Ramos (cell line): ENCODE measurements around the gene CHST13.
"Not testable (repeated sequence)": the region's sequence is repeated elsewhere in the genome, so short reads cannot be mapped to it uniquely, and the experiment has no call there.

Experiments used
- in situ Hi-C: fragments of 300-500 bp; cut with MboI; formaldehyde crosslinking; loops from one replicate; pipeline ENCODE4 v1.14.3; 2022; ENCODE audit warnings: low sequenced_read_pairs; ENCODE audit not compliant: unreplicated experiment

The CHST13 gene

DNA sequence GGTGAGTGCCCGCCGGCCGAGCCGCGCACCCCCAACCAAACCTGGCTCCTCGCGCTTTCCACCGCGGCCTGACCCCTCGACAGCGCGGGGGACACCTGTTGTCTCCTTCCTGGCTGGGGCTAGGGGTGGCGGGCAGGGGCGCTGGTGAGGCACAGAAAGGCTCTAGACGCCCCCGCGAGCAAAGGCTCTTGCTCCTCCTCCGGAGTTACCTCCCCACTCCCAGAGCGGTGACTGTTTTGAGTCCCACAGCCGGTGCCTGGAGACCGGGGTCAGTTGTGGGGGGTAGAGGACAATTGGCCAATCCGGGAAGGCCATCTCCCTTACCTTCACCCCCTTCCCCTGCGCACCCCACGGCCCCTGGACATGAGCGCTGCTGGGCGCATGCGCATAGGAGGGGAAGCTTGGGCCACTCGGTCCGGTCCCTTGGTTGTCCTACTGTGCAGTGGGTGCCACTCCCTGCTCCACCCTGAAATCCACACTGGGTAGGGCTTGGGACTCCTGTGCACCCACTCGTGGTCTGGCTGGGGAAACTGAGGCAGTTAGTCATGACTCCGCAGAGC, 554 bp downstream of the CHST13 start:
- in situ Hi-C loops: no loop called here

DNA sequence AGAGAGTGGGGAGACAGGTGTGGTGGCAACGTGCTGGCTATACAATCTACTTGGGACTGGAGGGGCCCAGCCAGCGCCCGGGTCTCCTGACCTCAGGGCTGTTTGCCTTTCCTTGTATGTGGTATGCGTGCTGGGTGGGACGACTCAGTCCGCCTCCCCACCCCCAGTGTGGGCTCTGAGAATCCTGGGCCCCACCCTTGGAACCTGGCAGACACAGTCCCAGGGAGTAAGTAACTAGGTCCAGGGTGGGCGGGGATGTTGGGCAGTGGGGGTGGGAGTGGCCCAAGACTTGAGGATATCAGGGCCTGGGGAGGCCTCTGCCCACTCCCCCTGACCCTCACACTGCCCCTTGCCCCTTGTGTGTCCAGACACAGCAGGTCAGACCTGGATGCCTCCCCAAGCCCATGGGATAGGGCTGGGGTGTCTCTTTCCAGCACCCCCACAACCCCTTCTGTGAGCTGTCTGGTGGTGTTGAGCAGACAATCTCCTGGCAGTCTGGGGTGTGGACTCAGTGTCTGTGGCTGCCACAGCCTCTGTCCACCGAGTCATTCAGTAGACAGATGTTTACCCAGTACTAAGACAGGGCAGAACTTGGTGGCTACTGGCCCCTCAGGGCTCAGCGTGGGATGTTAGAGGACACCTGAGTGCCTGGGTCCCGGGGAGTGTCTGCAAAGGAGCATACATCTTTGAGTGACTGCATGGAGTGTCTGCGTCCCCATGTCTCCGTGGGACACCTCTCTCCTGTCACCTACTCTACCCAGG, 1.3 kb downstream of the CHST13 start:
- in situ Hi-C loops: no loop called here

DNA sequence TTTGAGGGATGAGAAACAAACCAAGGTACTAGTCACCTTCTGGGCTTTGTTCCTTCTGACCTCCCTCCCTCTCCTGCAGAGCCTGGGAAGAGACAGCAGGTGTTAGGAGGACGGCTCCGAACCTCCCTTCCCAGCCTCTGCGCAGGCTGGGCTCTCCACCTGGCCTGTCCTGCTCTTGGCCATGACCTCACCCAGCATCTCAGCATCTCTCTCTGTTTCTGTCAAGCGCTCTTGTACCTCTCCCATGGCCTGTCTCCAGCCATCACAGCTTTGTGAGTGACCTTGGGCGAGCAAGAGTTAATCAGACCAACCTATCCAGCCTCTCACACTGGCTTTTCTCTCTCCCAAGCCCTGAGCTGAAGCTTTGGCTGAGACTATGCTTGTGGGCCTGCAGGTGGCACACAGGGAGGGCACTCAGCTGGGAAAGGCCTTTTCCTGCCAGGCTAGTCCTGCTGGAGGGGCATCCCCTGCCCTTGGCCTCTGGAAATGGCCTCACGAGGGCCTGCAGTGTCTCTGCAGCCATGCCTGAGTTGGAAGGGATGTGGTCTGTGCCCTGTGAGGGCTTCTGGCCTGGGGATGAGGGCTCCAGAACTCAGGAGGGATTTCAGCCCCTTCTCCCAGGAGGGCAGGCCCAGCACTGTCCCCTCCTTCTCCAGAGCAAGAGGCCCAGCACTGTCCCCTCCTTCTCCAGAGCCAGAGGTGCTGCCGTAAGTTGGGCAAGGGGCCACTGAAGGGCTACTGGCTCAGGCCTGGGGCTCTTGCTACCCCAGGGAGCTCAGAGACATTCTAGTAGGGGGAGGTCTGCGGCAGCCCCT, 2.1 kb downstream of the CHST13 start:
- in situ Hi-C loops: no loop called here

DNA sequence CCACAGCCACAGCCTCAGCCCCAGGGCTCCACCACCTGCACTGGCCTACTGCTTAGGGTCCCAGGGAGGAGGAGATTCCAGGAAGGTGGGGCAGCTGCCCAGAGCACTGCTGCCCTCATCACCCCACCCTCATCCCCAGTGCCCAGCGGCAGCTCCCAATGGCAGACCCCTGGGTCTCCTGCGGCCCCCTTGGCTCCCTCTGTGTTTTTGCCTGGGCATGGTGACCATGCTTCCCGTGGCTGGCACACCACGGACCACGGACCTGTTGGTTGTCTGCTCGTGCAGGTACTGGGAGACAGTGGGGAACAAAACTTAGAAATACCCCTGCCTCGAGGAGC, 2.7 kb downstream of the CHST13 start:
- in situ Hi-C loops: no loop called here

DNA sequence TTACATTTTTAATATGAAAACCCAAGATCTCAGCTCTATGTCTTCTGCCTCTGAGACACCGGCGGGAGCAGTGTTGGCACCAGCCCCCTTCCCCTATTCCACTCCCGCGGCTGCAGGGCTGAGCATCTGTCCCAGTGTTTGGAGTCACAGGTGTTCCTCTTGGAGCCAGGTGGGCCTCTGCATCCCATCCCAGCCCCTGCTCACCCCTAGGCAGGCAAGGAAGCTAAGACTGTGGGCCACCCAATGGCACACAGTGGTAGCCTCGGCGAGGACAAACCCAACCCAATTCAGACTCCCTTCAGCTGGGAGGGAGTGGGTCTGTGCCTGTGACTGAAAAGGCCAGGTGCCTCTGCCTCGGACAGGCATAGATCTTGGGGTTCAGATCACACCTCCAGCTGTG, 3.1 kb downstream of the CHST13 start:
- in situ Hi-C loops: no loop called here

DNA sequence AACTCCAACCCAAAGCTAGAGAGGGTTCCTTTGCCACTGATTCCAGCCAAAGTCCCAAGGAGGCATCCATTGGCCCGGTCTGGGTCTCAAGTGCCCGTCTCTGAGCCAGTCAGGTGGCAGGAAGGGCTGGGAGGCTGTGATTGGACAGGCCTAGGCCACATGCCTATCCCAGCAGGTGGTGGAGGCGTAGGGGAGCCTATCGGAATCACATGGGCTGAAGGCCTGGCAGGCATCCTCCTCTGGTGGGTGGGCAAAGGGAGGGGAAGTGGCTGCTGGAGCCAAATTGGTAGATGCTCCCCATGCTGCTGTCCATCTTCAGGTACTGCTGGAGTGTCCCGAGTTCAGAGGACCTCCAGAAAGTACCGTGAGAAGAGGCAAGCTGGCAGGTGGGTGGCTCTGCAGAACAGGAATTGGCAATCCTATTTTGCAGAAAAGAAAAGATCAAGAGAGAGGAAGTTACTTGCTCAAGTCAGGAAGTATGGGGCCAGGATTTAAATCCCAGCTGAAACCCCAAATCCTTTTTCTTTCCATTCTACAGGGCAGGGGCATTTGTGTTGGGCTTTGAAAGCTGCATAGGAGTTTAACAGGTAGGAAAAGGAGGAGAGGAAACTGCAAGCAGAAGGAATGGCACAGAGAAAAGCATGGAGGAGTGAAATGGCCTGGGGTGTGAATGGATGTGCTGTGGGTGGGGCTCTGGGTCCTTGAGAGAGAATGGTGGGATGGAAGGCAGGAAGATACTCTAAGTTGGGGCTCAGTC, 3.7 kb downstream of the CHST13 start:
- in situ Hi-C loops: no loop called here

DNA sequence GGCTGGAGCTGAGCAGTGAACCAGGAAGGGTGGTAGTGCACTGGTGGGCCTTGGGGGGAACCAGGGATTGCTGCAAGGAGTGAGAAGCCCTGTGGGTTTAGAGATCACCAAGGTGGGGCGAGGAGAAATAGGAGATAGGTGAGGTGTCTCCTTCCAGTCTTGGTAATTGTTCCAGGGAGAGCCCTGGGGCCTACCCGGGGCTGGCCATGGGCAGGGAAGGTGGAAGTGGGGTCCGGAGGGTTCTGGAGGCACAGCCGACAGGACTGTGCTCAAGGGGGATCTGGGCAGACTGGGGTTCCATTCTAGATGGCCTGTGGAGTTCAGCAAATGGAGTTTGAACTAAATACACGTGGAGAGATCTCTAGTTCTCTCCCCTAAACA, 4.5 kb downstream of the CHST13 start:
- in situ Hi-C loops: no loop called here

DNA sequence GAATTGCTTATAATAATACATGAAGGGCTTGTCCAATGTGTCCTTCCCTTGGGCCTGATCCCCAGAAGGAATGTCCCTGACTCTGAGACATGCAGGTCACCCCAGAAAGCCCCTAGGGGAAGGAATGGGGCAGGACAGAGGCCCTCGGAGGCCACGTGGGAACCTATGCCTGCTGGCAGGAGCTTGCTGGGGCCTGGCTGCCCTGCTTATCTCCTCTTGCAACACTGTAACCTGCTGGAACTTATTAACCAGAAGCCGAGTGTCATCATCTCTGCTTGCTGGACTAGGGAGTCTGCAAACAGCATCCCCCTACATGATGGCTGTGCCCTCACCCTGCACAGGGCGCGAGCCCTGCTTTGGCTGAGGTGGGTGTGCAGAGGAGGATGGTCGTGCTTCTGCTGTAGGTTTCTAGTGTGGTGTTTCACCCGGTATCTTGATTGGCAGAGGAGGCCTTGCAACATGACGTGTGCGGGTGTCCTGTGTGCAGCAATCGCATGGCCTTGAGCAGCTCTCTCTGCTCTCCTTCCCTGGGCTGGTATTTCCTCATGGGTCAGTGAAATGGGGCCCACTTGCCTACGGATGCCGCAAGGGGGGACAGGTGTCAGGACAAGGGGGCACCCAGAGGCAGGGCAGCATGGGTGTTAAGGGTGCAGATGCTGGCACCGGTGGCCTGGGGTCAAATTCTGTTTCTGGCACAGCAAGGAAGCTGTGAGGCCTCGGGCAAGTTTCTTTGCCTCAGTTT, 5.0 kb downstream of the CHST13 start:
- in situ Hi-C loops: no loop called here

DNA sequence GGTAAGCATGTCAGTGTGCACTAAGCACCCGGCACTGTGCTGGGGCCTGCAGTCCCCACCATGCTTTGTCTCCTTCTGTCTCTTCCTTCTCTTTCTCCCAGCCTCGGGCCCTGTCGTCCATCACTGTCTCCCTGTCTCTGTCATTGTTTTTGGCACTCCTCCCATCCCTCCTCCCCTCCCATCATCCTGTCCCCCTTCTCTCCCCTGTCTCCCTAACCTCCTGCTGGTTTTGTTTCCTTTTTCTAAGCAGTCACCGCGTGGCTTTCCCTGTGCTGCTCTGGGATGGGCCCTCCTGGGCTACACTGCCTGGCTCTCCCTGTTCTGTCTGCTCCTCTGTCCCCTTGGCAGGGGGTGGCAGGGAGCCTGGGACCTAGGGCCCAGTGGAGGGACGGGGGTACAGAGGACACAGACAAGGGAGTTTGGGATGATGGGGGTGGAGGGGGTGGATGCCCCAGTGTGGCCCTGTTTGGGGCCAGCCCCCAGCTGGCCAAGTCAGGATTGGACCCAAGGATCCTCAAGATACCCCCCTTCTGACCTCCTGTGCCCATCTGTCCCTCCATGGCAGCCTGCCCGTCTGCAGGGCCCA, 5.7 kb downstream of the CHST13 start:
- in situ Hi-C loops: no loop called here

DNA sequence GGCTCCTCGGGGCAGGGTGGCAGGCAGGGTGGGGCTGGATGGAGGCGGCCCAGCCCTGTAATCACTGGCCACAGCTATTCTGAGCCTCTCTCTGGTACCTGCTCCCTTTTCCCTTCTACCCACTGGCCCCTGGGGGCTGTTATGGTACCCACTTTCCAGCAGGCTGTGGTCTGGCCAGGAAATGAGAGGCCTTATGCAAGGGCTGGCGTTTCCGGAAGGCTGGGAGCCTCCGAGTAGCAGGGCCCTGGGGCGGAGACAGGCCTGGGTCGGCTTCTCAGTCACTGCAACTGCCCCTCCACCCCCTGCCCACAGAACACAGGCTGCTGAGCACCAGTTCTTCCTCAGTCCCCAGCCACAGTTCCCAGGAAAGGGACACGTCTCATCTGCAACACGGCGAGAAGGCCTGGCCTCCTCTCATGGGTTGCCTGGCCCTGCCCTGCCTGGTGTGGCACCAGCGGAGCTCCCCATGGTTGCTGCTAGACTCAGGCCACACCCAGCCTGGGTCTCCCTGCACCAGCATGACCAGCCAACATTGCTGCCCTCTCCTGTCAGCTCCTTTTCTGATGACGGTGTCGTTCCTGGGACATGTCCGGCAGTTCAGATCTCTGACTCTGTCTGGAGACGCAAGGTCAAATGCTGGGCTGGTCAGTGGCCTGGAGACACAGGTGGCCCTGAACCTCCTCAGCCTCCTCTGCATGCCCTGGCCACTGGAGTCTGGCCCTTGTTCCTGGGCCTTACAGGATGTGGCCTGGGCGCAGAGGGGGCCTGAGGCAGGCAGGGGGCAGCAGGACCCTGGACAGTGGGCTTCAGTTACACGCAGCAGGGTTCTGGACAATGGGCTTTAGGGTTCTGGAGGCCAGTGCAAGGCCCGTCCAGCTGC, 6.5 kb downstream of the CHST13 start:
- in situ Hi-C loops: no loop called here

DNA sequence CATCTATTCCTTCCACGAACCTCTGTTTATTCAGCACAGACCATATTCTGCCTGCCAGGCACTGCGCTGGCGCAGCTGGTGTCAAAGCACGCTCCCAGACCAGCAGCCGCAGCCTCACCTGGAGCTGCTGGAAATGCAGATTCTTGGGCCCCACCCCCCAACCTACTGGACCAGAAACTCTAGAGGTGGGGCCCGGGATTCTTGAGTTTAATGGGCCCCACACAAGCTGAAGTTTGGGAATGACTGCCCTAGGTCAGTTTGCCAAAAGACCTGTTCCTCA, 7.0 kb downstream of the CHST13 start:
- in situ Hi-C loops: no loop called here

DNA sequence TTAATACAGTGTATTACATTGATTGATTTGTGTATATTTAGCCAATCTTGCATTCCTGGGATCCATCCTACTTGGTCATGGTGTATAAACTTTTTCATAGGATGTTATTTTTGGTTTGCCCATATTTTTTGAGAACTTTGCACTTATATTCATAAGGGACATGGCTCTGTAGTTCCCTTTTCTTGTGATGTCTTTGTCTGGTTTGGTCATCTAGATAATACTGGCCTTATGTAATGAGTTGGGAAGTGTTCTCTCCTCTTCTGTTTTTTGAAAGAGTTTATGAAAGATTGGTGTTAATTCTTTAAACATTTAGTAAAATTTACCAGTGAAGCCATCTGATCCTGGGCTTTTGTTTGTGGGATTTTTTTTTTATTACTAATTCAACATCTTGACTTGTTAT, 9.6 kb downstream of the CHST13 start:
- in situ Hi-C loops: no loop called here

DNA sequence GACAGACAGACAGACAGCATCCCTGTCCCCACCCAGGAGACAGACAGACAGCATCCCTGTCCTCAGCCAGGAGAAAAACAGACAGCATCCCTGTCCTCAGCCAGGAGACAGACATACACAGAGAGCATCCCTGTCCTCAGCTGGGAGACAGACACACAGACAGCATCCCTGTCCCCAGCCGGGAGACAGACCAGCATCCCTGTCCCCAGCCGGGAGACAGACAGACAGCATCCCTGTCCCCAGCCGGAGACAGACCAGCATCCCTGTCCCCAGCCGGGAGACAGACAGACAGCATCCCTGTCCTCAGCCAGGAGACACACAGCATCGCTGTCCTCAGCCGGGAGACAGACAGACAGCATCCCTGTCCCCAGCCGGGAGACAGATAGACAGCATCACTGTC, 10.8 kb downstream of the CHST13 start:
- in situ Hi-C loops: not testable (repeated sequence)

DNA sequence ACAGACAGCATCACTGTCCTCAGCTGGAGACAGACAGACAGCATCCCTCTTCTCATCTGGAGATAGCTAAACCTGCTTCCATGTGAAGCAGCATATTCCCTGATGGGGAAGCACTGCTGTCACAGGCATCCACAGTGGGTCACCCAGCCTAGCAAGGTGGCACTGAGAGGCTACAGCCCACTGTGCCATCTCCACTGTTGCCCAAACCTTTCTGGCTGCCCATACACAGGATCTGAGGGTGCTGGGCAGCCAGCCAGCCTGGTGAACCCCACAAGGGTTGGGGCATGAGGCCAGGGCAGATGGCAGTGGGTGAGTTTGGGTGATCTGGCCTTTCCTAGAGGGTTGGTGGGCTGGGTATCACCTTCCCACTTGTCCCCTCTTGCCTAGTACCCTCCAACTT, 11.7 kb downstream of the CHST13 start:
- in situ Hi-C loops: no loop called here

DNA sequence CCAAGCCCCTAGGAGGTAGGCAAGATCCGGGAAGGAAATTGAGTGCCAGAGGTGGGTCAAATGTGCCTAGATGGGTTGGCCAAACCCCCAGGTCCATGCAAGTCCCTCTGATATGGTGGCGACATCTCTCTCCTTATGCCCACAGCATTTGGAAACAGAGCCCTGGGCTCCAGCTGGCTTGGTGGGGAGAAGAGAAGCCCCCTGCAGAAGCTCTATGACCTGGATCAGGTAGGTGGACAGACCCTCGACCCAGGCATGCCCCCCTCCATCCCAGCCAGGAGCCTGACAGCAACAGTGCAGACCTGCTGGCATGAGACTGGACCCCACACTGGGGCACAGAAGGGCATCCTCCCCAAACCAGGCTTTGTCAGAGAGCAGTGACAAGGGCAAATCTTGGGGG, 12.2 kb downstream of the CHST13 start:
- in situ Hi-C loops: no loop called here

DNA sequence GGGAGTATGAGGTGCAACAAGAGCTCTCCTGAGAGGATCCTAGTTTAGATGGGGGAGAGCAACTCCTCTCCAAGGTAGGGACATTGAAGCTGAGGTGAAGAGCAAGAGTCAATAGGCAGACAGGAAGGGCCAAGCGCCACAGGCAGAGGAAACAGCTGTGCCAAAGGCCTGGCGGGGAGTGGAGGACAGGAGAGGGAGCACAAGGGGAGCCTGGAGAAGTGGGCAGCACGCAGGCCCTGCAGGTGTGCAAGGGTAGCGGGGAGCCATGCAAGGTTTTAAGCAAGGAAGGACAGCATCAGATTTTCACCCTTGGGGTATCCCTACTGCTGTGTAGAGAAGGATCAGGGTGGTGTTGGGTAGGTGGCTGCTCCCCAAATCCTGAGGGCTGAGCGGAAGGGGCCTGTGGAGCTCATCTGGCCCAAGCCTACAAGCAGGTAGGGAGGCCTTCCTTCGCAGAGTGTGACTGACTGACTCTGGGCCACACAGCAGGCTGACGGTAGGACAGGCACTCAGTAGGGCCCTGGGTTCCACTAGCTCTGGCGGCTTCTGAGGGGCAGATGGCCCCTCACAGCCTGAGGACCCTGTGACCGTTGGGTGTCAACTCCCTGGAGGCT, 13.3 kb downstream of the CHST13 start:
- in situ Hi-C loops: no loop called here

DNA sequence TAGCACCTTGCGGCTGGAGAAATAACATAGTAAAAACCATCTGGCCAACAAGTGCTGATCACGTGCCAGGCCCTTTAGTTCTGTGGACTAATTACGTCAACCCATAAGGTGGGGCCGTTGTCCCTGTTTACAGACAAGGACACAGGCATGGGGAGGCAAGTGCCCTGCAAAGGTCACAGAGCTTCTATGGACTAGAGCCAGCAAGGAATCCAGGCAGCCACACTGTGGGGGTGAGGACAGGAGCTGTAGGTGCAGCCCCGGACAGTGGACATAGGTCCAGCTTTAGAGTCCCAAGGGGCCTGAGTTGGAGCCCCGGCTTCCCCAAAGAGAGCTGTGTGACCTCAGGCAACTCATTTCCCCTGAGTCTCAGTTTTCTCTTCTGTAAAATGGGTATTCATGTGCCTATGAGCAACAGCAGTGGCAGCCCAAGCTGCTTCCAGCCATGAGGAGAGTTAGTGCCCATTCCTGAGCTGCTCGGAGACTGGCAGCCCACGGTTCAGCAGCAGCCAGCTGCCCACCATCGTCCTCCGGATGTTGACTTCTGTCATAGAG, 13.9 kb downstream of the CHST13 start:
- in situ Hi-C loops: no loop called here

DNA sequence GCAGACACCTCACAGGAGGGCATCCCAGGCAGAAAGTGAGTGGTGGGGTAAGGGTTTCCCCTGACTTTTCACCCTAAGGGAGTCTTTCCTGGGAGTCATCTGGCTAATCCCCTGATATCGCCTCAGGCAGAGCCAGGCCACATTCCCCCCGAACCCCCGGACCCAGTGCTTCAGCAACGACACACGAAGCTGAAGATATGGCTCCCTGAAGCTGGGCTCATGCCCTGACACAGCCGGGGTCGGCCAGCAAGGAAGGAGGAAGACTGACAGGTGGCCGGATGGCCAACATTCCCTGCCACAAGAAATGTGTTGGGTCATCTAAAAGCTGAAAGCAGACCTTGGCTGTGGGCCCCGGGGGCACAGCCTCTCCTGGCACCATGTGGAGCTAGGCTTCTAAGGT, 14.4 kb downstream of the CHST13 start:
- in situ Hi-C loops: no loop called here
